ENCODE results near the gene RETREG3. TPM values are rescaled to one million over a fixed set of nuclear protein-coding genes. Genes with fewer than 3 reads are reported as not detected.

RETREG3 gene
- total RNA-seq, 1 donor from 2014 or later, result 38.2 TPM

DNA sequence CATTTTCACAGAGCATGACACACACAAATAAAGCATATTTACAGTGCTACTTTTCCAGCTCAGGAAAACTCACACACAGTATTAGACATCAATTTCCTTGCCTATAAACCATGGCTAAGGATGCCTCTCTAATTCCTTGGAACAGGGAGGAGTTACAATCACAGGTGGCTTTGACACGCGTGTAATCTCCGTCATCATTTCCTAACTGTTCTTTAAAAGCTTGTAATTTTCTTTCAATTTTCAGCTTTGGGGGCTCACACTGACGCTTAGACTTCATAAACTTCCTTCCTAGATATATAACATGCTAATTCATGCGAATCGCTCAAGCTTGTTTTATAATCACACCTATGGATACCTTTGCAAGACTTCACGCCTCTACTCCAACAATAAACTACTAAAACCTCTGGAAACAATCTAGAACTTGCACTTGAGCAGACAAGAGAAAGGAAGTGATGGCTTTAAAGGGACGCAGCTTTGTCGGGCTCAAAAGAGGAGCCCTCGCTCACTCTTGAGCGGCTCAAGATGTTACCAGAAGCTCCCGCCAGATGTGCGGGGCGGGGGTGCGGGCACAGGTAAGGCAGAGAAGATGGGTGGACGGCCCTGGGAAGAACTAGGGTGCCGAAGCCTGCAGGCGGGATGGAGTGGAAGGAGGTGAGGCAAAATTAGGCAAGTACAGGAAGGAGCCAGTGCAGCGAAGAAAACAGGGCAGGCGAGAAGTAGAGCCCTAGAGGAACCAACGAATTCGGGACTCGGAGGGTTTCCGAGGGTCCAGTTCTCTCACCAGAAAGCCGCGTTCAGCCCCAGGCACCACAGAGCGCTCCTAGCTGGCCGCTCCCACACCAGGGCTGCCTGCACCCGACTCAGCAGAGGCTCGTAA is 631 bp downstream of the RETREG3 start:
- peak overlapping the region; percentile 83 for H3K4me3 ChIP-seq (ENCODE audit: low read depth, low read length)
- DNase-seq (ENCODE audit: low read depth), result no peak

DNA sequence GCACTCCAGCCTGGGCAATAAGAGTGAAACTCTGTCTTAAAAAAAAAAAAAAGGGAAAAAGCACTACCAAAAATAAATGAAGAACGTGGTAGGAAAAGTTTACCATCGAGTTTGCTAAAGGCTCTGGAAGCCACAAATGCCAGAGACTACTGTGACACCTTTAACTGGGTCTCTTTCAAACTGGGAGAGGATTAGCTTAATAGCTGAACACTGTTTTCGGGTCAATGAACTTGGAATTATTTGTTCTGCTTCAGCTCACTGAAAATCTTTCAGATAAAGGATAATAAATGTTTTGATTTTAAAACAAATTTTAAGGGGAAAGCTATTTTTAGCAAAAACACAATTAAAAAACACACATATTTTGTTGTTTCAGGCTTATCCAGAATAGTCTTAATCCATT is 1.4 kb downstream of the RETREG3 start:
- DNase-seq (ENCODE audit: low read depth), result no peak
- no peak for TF ChIP-seq CTCF (conservative IDR thresholded peaks at IDR 0.05; ENCODE audit: low read depth, low read length)
- H3K4me3 ChIP-seq (ENCODE audit: low read depth, low read length), result peak overlapping the region; percentile 83

More for the DNA sequence above, 631 bp downstream of the RETREG3 start:
- no peak for TF ChIP-seq CTCF (conservative IDR thresholded peaks at IDR 0.05; ENCODE audit: low read depth, low read length)

DNA sequence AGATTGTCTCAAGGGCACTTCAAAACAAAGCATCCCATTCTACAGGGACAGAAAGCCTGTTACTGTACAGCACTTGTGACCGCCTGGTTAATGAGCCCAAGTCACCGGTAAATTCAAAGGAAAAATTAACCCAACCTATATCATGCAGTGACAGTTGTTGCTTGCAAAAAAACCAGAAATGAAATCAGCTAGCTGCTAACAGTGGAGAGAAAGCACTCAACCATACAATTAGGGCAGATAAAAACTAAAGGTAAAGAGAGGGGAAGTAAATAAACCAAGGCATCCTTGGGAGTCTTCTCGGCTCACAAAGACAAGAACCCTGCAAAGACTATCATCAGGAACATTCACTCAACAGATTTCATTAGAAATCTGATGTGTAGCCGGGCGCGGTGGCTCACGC is 5.9 kb downstream of the RETREG3 start:
- no peak for TF ChIP-seq CTCF (conservative IDR thresholded peaks at IDR 0.05; ENCODE audit: low read depth, low read length)
- H3K4me3 ChIP-seq (ENCODE audit: low read depth, low read length), result no peak overlapping the region
- DNase-seq (ENCODE audit: low read depth), result no peak

DNA sequence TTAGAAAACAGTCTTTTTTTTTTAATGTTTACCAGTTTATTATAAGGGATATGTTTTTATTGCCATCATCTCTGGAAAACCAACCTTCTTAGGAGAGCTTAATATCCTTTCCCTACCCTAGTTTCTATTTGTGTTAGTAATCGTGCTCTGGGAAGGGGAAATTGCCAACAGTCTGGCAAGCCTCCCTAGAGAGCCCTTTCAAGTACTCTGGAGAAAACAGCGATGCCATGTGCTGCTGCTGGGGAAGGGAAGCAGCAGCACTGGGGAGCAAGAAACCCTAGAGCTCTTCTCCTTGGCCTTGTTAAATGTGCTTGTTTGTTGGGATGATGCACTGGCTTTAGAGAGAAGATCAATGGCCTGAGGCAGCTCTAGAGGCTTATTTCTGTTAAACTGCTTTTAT is 10.3 kb downstream of the RETREG3 start:
- no peak overlapping the region for H3K4me3 ChIP-seq (ENCODE audit: low read depth, low read length)
- no peak for TF ChIP-seq CTCF (conservative IDR thresholded peaks at IDR 0.05; ENCODE audit: low read depth, low read length)
- DNase-seq (ENCODE audit: low read depth), result no peak

GRCh38 chr17:42596386-42596785 is 12.8 kb downstream of the RETREG3 start:
- H3K4me3 ChIP-seq (ENCODE audit: low read depth, low read length), result no peak overlapping the region
- no peak for TF ChIP-seq CTCF (conservative IDR thresholded peaks at IDR 0.05; ENCODE audit: low read depth, low read length)
- no peak for DNase-seq (ENCODE audit: low read depth)

DNA sequence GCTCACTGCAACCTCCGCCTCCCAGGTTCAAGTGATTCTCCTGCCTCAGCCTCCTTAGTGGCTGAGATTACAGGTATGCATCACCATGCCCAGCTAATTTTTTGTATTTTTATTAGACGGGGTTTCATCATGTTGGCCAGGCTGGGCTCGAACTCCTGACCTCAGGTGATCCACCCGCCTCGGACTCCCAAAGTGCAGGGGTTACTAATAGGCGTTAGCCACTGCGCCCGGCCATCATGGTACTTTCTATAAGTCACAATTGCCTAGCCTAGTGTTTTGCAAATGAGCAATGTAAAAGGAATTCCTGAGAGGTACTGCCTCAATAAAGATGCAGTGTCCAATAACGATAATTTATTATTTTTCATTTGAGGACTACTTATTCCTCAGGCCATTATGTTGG is 17.8 kb downstream of the RETREG3 start:
- H3K4me3 ChIP-seq (ENCODE audit: low read depth, low read length), result no peak overlapping the region
- no peak for DNase-seq (ENCODE audit: low read depth)
- no peak for TF ChIP-seq CTCF (conservative IDR thresholded peaks at IDR 0.05; ENCODE audit: low read depth, low read length)

DNA sequence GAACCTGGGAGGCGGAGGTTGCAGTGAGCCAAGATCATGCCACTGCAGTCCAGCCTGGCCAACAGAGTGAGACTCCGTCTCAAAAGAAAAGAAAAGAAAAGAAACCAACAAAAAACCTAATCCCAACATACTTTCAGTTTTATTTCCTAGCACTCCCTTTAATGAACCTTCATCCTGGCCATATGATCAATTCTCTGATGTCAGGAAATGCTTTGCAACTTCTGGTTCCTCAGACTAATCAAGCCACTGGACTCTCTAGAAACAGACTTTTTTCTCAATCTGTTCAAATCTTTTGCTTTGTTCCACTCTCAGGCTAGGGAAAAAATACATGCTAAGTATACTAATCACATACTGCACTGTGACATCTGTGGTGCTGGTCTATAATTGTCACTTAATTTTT is 18.3 kb downstream of the RETREG3 start:
- no peak for DNase-seq (ENCODE audit: low read depth)
- TF ChIP-seq CTCF (conservative IDR thresholded peaks at IDR 0.05; ENCODE audit: low read depth, low read length), result no peak
- H3K4me3 ChIP-seq (ENCODE audit: low read depth, low read length), result no peak overlapping the region
